Measurements from ENCODE around the gene LGALSL. TPM values are rescaled to one million over a fixed set of nuclear protein-coding genes. Genes with fewer than 3 reads are reported as not detected.

LGALSL gene
- polyA plus RNA-seq, 1 donor (not counting 4 experiments of a cell fraction or from before 2014, with no cell fraction given), result 55.4 TPM

DNA sequence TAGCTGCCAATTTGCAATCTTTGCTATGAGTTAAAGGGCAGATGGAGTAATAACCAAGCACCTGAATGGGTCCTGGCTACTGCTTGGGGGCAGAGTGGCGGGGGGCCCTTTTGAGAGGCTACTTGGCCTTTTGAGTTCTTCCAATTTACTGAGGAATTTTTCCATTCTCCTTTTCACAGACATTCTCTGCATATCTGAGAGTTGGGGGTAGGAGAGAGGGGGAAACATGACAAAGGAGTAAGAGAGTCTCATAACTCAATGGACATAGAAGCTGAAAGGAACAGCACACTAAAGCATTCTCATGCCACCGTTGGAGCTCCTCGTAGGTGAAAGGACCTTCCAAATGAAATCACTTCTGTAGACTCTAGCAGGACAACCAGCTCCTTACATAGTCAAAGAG, 16.1 kb downstream of the LGALSL start:
- H3K79me2 ChIP-seq (ENCODE audit: control insufficient read depth, insufficient read depth, low read length), result no peaks in the 10 kb centered on the region
- no peaks in the 10 kb centered on the region for H3K4me1 ChIP-seq (ENCODE audit: control insufficient read depth, extremely low read depth, insufficient read depth, low read length)
- no peaks in the 10 kb centered on the region for H3K9me3 ChIP-seq (ENCODE audit: control insufficient read depth, low read depth, low read length)
- H3K4me3 ChIP-seq (ENCODE audit: control insufficient read depth in 2 of 3, extremely low read depth in 1 of 3, insufficient read depth in 2 of 3, low read depth in 1 of 3, low read length in 3 of 3), result no peak overlapping the region
- H3K36me3 ChIP-seq (ENCODE audit: control insufficient read depth in 2 of 2, extremely low read depth in 1 of 2, insufficient read depth in 2 of 2, low read length in 2 of 2), result no peaks in the 10 kb centered on the region
- no peaks in the 10 kb centered on the region for H4K20me1 ChIP-seq (ENCODE audit: control insufficient read depth, extremely low read depth, insufficient read depth, low read length)
- no peak overlapping the region for H3K9ac ChIP-seq (ENCODE audit: control insufficient read depth, extremely low read depth, insufficient read depth, low read length)
- DNase-seq (ENCODE audit: low read depth, low spot score) (no peak), FAIRE-seq (no peak)
- no peaks in the 10 kb centered on the region for H3K9me1 ChIP-seq (ENCODE audit: control insufficient read depth, extremely low read depth, insufficient read depth, low read length)
- TF ChIP-seq, protein P1, sequence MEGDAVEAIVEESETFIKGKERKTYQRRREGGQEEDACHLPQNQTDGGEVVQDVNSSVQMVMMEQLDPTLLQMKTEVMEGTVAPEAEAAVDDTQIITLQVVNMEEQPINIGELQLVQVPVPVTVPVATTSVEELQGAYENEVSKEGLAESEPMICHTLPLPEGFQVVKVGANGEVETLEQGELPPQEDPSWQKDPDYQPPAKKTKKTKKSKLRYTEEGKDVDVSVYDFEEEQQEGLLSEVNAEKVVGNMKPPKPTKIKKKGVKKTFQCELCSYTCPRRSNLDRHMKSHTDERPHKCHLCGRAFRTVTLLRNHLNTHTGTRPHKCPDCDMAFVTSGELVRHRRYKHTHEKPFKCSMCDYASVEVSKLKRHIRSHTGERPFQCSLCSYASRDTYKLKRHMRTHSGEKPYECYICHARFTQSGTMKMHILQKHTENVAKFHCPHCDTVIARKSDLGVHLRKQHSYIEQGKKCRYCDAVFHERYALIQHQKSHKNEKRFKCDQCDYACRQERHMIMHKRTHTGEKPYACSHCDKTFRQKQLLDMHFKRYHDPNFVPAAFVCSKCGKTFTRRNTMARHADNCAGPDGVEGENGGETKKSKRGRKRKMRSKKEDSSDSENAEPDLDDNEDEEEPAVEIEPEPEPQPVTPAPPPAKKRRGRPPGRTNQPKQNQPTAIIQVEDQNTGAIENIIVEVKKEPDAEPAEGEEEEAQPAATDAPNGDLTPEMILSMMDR (optimal IDR thresholded peaks at IDR 0.05 in 1 of 3, IDR thresholded peaks at IDR 0.05 in 1 of 3, conservative IDR thresholded peaks at IDR 0.05 in 1 of 3; ENCODE audit: extremely low read depth in 1 of 3, insufficient read depth in 2 of 3, low read length in 3 of 3), result no peak
- TF ChIP-seq EZH2 (IDR thresholded peaks at IDR 0.05; ENCODE audit: low read length), result no peak
- H3K27me3 ChIP-seq (ENCODE audit: control insufficient read depth, extremely low read depth, insufficient read depth, low read length), result no peaks in the 10 kb centered on the region
- H3K4me2 ChIP-seq (ENCODE audit: control insufficient read depth, extremely low read depth, insufficient read depth, low read depth, low read length), result no peak overlapping the region
- dilution Hi-C loops (cut with MboI; ENCODE audit: extremely low pct_ligation_motif_present, low sequenced_read_pairs), result no loop called here
- no peak overlapping the region for H3K27ac ChIP-seq (ENCODE audit: control insufficient read depth, insufficient read depth, low read length)
- H2AFZ ChIP-seq (ENCODE audit: control insufficient read depth, low read length), result no peak overlapping the region

DNA sequence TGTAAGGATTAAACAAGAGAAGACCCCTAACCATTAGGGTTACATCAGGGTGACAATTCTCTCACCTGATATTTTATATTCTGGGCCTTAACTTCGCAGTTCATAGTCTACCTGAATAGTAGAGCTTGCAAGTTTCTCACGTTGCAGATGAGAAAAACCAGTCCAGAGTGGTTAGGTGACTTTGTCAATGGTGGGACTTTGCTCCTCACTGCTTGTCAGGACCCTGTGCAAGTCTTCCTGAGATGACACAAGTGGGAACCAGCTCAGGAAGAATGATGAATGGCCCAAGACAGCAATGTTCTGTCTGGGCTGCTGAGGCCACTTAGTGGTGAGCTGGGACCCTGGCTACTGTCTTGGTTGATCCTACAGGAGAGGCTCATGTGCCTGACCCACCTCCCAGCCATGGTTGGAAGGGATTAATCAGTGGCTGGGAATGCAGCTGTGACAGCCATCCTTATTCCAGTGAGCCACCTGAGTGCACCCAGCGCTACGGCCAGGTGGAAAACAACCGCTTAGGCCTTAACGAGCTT, 16.9 kb downstream of the LGALSL start:
- dilution Hi-C loops (cut with MboI; ENCODE audit: extremely low pct_ligation_motif_present, low sequenced_read_pairs), result no loop called here
- no peaks in the 10 kb centered on the region for H3K79me2 ChIP-seq (ENCODE audit: control insufficient read depth, insufficient read depth, low read length)

More for the DNA sequence above, 16.9 kb downstream of the LGALSL start:
- Histone ChIP-seq H3K27me3 (ENCODE audit: control insufficient read depth, extremely low read depth, insufficient read depth, low read length) (no peaks in the 10 kb centered on the region), H2AFZ (ENCODE audit: control insufficient read depth, low read length) (no peak overlapping the region), H3K4me1 (ENCODE audit: control insufficient read depth, extremely low read depth, insufficient read depth, low read length) (no peaks in the 10 kb centered on the region), H3K9me1 (ENCODE audit: control insufficient read depth, extremely low read depth, insufficient read depth, low read length) (no peaks in the 10 kb centered on the region), H3K4me2 (ENCODE audit: control insufficient read depth, extremely low read depth, insufficient read depth, low read depth, low read length) (no peak overlapping the region), H3K9ac (ENCODE audit: control insufficient read depth, extremely low read depth, insufficient read depth, low read length) (no peak overlapping the region), H3K27ac (ENCODE audit: control insufficient read depth, insufficient read depth, low read length) (no peak overlapping the region), H3K36me3 (ENCODE audit: control insufficient read depth in 2 of 2, extremely low read depth in 1 of 2, insufficient read depth in 2 of 2, low read length in 2 of 2) (no peaks in the 10 kb centered on the region), H3K4me3 (ENCODE audit: control insufficient read depth in 2 of 3, extremely low read depth in 1 of 3, insufficient read depth in 2 of 3, low read depth in 1 of 3, low read length in 3 of 3) (no peak overlapping the region), H4K20me1 (ENCODE audit: control insufficient read depth, extremely low read depth, insufficient read depth, low read length) (no peaks in the 10 kb centered on the region), H3K9me3 (ENCODE audit: control insufficient read depth, low read depth, low read length) (no peaks in the 10 kb centered on the region)
- TF ChIP-seq EZH2 (IDR thresholded peaks at IDR 0.05; ENCODE audit: low read length), result no peak
- TF ChIP-seq, protein P1 (optimal IDR thresholded peaks at IDR 0.05 in 1 of 3, IDR thresholded peaks at IDR 0.05 in 1 of 3, conservative IDR thresholded peaks at IDR 0.05 in 1 of 3; ENCODE audit: extremely low read depth in 1 of 3, insufficient read depth in 2 of 3, low read length in 3 of 3), result peak in 1 of 3 experiments; percentile 16
- no peak for DNase-seq (ENCODE audit: low read depth, low spot score)
- no peak for FAIRE-seq
